GM19043 (cell line): ENCODE results near the gene CNMD.
"Not testable (repeated sequence)": the region's sequence is repeated elsewhere in the genome, so short reads cannot be mapped to it uniquely, and the experiment has no call there.

Experiments used
- ATAC-seq: cut with Tn5 transposase; IDR thresholded peaks from one replicate; pipeline ENCODE4 v1.9.1; 2021; ENCODE audit warnings: low read depth; ENCODE audit not compliant: unreplicated experiment

The CNMD gene

GRCh38 chr13:52746141-52746540, 6.5 kb upstream of the CNMD start:
- ATAC-seq: no peak

- no peak for ATAC-seq
Observed at GRCh38 chr13:52744842-52745375, 5.3 kb upstream of the CNMD start.

GRCh38 chr13:52743988-52744387, 4.4 kb upstream of the CNMD start:
- no peak for ATAC-seq

- no peak for ATAC-seq
Observed at GRCh38 chr13:52743569-52743968, 3.9 kb upstream of the CNMD start.

- no peak for ATAC-seq
Observed at GRCh38 chr13:52738719-52739467, 727 bp downstream of the CNMD start.

GRCh38 chr13:52737965-52738364, 1.7 kb downstream of the CNMD start:
- no peak for ATAC-seq

GRCh38 chr13:52737451-52737850, 2.2 kb downstream of the CNMD start:
- no peak for ATAC-seq

GRCh38 chr13:52736891-52737290, 2.7 kb downstream of the CNMD start:
- ATAC-seq: no peak

GRCh38 chr13:52734075-52734623, 5.5 kb downstream of the CNMD start:
- ATAC-seq: no peak

GRCh38 chr13:52726258-52726657, 13.4 kb downstream of the CNMD start:
- no peak for ATAC-seq

- ATAC-seq: no peak
Observed at GRCh38 chr13:52725302-52725701, 14.3 kb downstream of the CNMD start.

- ATAC-seq: no peak
Observed at GRCh38 chr13:52723181-52723580, 16.4 kb downstream of the CNMD start.

- ATAC-seq: not testable (repeated sequence)
Observed at GRCh38 chr13:52721356-52721755, 18.3 kb downstream of the CNMD start.

GRCh38 chr13:52720904-52721303, 18.7 kb downstream of the CNMD start:
- not testable (repeated sequence) for ATAC-seq

GRCh38 chr13:52713894-52714293, 25.7 kb downstream of the CNMD start:
- ATAC-seq: no peak

GRCh38 chr13:52712385-52712784, 27.2 kb downstream of the CNMD start:
- ATAC-seq: no peak

- ATAC-seq: no peak
Observed at GRCh38 chr13:52711286-52711685, 28.3 kb downstream of the CNMD start.

GRCh38 chr13:52708266-52708665, 31.4 kb downstream of the CNMD start:
- ATAC-seq: not testable (repeated sequence)

GRCh38 chr13:52707375-52707774, 32.2 kb downstream of the CNMD start:
- no peak for ATAC-seq

GRCh38 chr13:52706081-52706480, 33.5 kb downstream of the CNMD start:
- ATAC-seq: no peak

GRCh38 chr13:52703482-52703881, 36.1 kb downstream of the CNMD start:
- ATAC-seq: no peak
